Measurements from ENCODE around the gene CD96.

GRCh38 chr3:111496894-111497559 lies 45.0 kb upstream of the CD96 start:
- no peak for TF ChIP-seq POLR2A (IDR thresholded peaks at IDR 0.05; ENCODE audit: low read length)
- no peak for TF ChIP-seq GATA1 (IDR thresholded peaks at IDR 0.05; ENCODE audit: low read depth, low read length)
